GM12878 (cell line): Measurements from ENCODE around the gene TMCO6. TPM values are rescaled to one million over a fixed set of nuclear protein-coding genes. Genes with fewer than 3 reads are reported as not detected.

Source experiments
- ATAC-seq: fragments of 200-7000 bp; cut with Tn5 transposase; 3 replicates; pipeline ENCODE4 v1.9.1; 2020; ENCODE audit warnings: mild to moderate bottlenecking, moderate library complexity
- BruUV-seq: library from RNA; stranded (reverse); fragments of 400-500 nt; replicated peaks from 2 replicates; lab custom pipeline; 2021; lab: Mats Ljungman, UMichigan
- CTCF ChIA-PET: fragments of 300-600 bp; sonication (Branson Sonifier 250); formaldehyde crosslinking; extraction: SDS; loops from one replicate; lab custom pipeline; 2021; ENCODE audit warnings: inconsistent platforms; lab: Yijun Ruan, JAX
- POLR2A ChIA-PET: fragments of 350-600 bp; formaldehyde crosslinking; extraction: SDS; loops from one replicate; lab custom pipeline; 2021; ENCODE audit warnings: inconsistent platforms; lab: Charles Lee
- RAD21 ChIA-PET: fragments of 300-600 bp; sonication (Branson Sonifier 250); formaldehyde crosslinking; loops from one replicate; lab custom pipeline; 2023; ENCODE audit warnings: antibody characterized with exemption; ENCODE audit not compliant: unreplicated experiment; lab: Charles Lee
- SMC1A ChIA-PET: fragments of 300-600 bp; sonication (Branson Sonifier 250); formaldehyde crosslinking; loops from one replicate; lab custom pipeline; 2023; ENCODE audit not compliant: unreplicated experiment, uncharacterized antibody; lab: Charles Lee
- DNase-seq: peaks from one replicate; pipeline ENCODE4 v3.0.0-alpha.2; 2011; ENCODE audit warnings: low read depth, low spot score
- FAIRE-seq: peaks from 3 replicates; lab custom pipeline; 2011; peaks lifted over from hg19 to GRCh38; lab: Jason Lieb, UNC
- H2AFZ ChIP-seq: 2 replicates; pipeline ENCODE4 v1.6.0; 2011; ENCODE audit warnings: low read depth, low read length, control low read depth; ENCODE audit not compliant: control insufficient read depth
- H3K27ac ChIP-seq: 2 replicates; pipeline ENCODE4 v1.5.1; 2011; ENCODE audit warnings: control low read depth; ENCODE audit not compliant: control insufficient read depth, insufficient read depth
- H3K27me3 ChIP-seq, 2 experiments: replicated peaks in 1 of 2; 2 replicates each; pipeline versions ENCODE4 v1.6.0 to v1.6.1; 2011; ENCODE audit warnings: low read length in 1 of 2; ENCODE audit not compliant: control insufficient read depth in 2 of 2, insufficient read depth in 2 of 2
- H3K36me3 ChIP-seq, 2 experiments: 2 replicates each; pipeline ENCODE4 v1.5.1; 2011; ENCODE audit warnings: low read length in 1 of 2; ENCODE audit not compliant: control insufficient read depth in 2 of 2, insufficient read depth in 2 of 2
- H3K4me1 ChIP-seq: 2 replicates; pipeline ENCODE4 v1.6.1; 2011; ENCODE audit warnings: mild to moderate bottlenecking, low read length, moderate library complexity, mixed read lengths; ENCODE audit not compliant: control insufficient read depth, insufficient read depth
- H3K4me2 ChIP-seq: 2 replicates; pipeline ENCODE4 v1.6.0; 2011; ENCODE audit warnings: control low read depth; ENCODE audit not compliant: control insufficient read depth, insufficient read depth
- H3K4me3 ChIP-seq: fragments of 200-600 bp; sonication (generic); 2 replicates; pipeline ENCODE4 v1.5.1; 2016
- H3K79me2 ChIP-seq: 2 replicates; pipeline ENCODE4 v1.6.0; 2011; ENCODE audit warnings: low read length; ENCODE audit not compliant: control insufficient read depth, insufficient read depth
- H3K9ac ChIP-seq: 2 replicates; pipeline ENCODE4 v1.8.0; 2011; ENCODE audit warnings: low read length, control low read depth, mixed read lengths; ENCODE audit not compliant: control insufficient read depth, insufficient read depth
- H3K9me3 ChIP-seq: replicated peaks from 3 replicates; pipeline ENCODE4 v1.5.1; 2011; ENCODE audit warnings: mild to moderate bottlenecking, low read length; ENCODE audit not compliant: control insufficient read depth, insufficient read depth
- H4K20me1 ChIP-seq: 2 replicates; pipeline ENCODE4 v1.6.0; 2011; ENCODE audit not compliant: control insufficient read depth, insufficient read depth
- CBX5 ChIP-seq: sonication (generic); IDR thresholded peaks from 2 replicates; pipeline ENCODE4 v1.6.1; 2016; ENCODE audit warnings: low read depth, moderate library complexity, mild to moderate bottlenecking, inconsistent platforms
- GABPA ChIP-seq: IDR thresholded peaks from 2 replicates; pipeline ENCODE4 v1.6.1; 2014; ENCODE audit warnings: antibody characterized with exemption, low read depth, mild to moderate bottlenecking, inconsistent platforms
- GATAD2B ChIP-seq: fragments of 450-650 bp; conservative IDR thresholded peaks from 2 replicates; pipeline ENCODE4 v1.6.1; 2017; ENCODE audit warnings: low read depth, mild to moderate bottlenecking, moderate library complexity
- IKZF1 ChIP-seq: fragments of 450-650 bp; conservative IDR thresholded peaks from 2 replicates; pipeline ENCODE4 v1.6.1; 2017; ENCODE audit warnings: antibody characterized with exemption, mild to moderate bottlenecking
- MTA3 ChIP-seq: IDR thresholded peaks from 2 replicates; pipeline ENCODE4 v1.6.1; 2012; ENCODE audit warnings: low read length, inconsistent platforms, borderline replicate concordance
- PAX8 ChIP-seq: fragments of 450-650 bp; IDR thresholded peaks from 2 replicates; pipeline ENCODE4 v1.6.1; 2017; ENCODE audit warnings: mild to moderate bottlenecking, moderate library complexity
- PML ChIP-seq: IDR thresholded peaks from 2 replicates; pipeline ENCODE4 v1.6.1; 2012; ENCODE audit warnings: low read length, inconsistent platforms
- RCOR1 ChIP-seq: conservative IDR thresholded peaks from 2 replicates; pipeline ENCODE4 v1.6.1; 2012; ENCODE audit warnings: low read depth, low read length, improper control_type of control experiment
- SMARCA5 ChIP-seq: fragments of 450-650 bp; IDR thresholded peaks from 2 replicates; pipeline ENCODE4 v1.6.1; 2017; ENCODE audit warnings: mild to moderate bottlenecking
- TAF1 ChIP-seq: IDR thresholded peaks from 2 replicates; pipeline ENCODE4 v1.6.1; 2011; ENCODE audit warnings: mild to moderate bottlenecking, low read depth, low read length, borderline replicate concordance
- YBX1 ChIP-seq: fragments of 450-650 bp; IDR thresholded peaks from 2 replicates; pipeline ENCODE4 v1.6.1; 2016; ENCODE audit warnings: antibody characterized with exemption
- WGBS: methylation state at CpG from one replicate; pipeline ENCODE4 v1.1.6; 2016; ENCODE audit warnings: low lambda C conversion rate; ENCODE audit not compliant: insufficient replicate concordance, insufficient coverage; ENCODE audit errors: missing lambda C conversion rate; 5-methylcytosine and 5-hydroxymethylcytosine counted together
- in situ Hi-C: fragments of 300-500 bp; cut with MboI; formaldehyde crosslinking; loops from 9 replicates; pipeline ENCODE4 v1.14.3; 2018; ENCODE audit warnings: mixed read lengths
- intact Hi-C: fragments of 100-400 bp; cut with micrococcal nuclease; formaldehyde crosslinking; loops from one replicate; pipeline ENCODE4 v1.14.2; 2022; ENCODE audit not compliant: unreplicated experiment
- polyA plus RNA-seq, 11 experiments: library from polyadenylated mRNA; depleted of rRNA in 4 of 11; unstranded in 6 of 11; stranded (reverse) in 5 of 11; fragments of >200 nt; fragmentation: Nextera tagmentation in 4 of 11; fragmentation: Illumina TruSeq in 1 of 11; extraction: Ambion mirVana in 4 of 11; extraction: Trizol in 1 of 11; gene quantifications; 1 replicate in 1 of 11; 2 replicates in 10 of 11; pipeline versions ENCODE4 v1.2.1 to v1.2.3, GENCODE V29; 2011 to 2016; ENCODE audit warnings: inconsistent platforms in 2 of 11, missing spikeins in 2 of 11, low read depth in 1 of 11
- total RNA-seq, 4 experiments: library from RNA; depleted of rRNA in 3 of 4; stranded (reverse); fragments of >200 nt in 3 of 4; fragmentation: Illumina TruSeq in 1 of 4; extraction: Trizol in 1 of 4; gene quantifications; 2 replicates each; pipeline versions ENCODE4 v1.2.1 to v1.2.3, GENCODE V29; 2013 to 2021
- TF ChIP-seq, protein P1 (sequence below): IDR thresholded peaks from 2 replicates; pipeline ENCODE4 v1.6.1; 2011; ENCODE audit warnings: mild to moderate bottlenecking, low read depth, low read length, moderate library complexity; ENCODE audit not compliant: insufficient replicate concordance
- TF ChIP-seq, protein P2 (sequence below): fragments of 450-650 bp; IDR thresholded peaks from 2 replicates; pipeline ENCODE4 v1.6.1; 2017; ENCODE audit warnings: mild to moderate bottlenecking, moderate library complexity
- TF ChIP-seq, protein P3 (sequence below): fragments of 450-650 bp; IDR thresholded peaks from 2 replicates; pipeline ENCODE4 v1.6.1; 2017; ENCODE audit warnings: low read depth, mild to moderate bottlenecking, moderate library complexity
- TF ChIP-seq, protein P4 (sequence below): fragments of 450-650 bp; formaldehyde crosslinking; IDR thresholded peaks from 2 replicates; pipeline ENCODE4 v1.4.0; 2022; ENCODE audit warnings: mild to moderate bottlenecking, moderate library complexity

Gene TMCO6
- total and polyA plus RNA-seq, 10 of the 15 experiments (the other 5 are each of a cell fraction or from before 2014, with no cell fraction given), result 4.1 to 21.6 (median 11.7) TPM

DNA sequence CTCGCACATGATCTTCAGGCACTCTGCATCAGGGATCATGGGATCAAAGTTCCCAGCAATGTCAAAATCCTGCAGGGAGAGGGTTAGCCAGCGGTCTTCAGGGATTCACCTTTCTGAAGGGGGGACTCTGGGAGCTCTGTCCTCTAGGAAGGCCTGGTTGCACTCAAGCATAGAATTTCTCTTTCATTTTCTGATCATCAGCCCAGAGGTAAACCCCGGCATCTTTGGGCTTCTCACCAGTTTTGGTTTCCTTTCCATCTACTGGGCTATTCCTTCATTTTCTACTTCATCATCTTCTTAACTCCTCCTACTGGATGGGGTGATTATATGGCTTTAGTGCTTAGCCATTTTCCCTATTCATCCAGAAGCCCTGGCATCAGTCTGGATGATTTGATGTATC is 38.7 kb downstream of the TMCO6 start:
- Histone ChIP-seq H3K27me3 (no peaks in the 10 kb centered on the region), H2AFZ (no peak overlapping the region), H3K4me2 (no peak overlapping the region), H3K9ac (no peak overlapping the region), H4K20me1 (no peaks in the 10 kb centered on the region; the same call in 1 of the 2 replicates), H3K4me1 (no peaks in the 10 kb centered on the region), H3K79me2 (no peaks in the 10 kb centered on the region), H3K9me3 (no peaks in the 10 kb centered on the region), H3K4me3 (no peak overlapping the region), H3K27ac (no peak overlapping the region; the same call in 1 of the 2 replicates), H3K36me3 (peaks cover 29 to 33% of the 10 kb centered on the region in 2 experiments)
- DNase-seq (no peak), FAIRE-seq (peak; percentile 49), ATAC-seq (peak; percentile 78)
- RAD21 ChIA-PET, result no interaction called here
- WGBS, result 69% methylated on average over 3 of the region's 3 CpGs
- intact Hi-C loops, result no loop called here
- SMC1A ChIA-PET, result interaction anchor here (2.0 kb wide), 1 partner anchor 13 kb away, joined by 9 read pairs; the partner anchor contains the start of genes HARS1 and HARS2
- no TSS peak for BruUV-seq
- in situ Hi-C loops, result no loop called here
- POLR2A ChIA-PET, result interaction anchor here (1.2 kb wide), 1 partner anchor 14 kb away, joined by 3 read pairs; no protein-coding TSS in a partner anchor
- CTCF ChIA-PET, result interaction anchor here (1.2 kb wide), 1 partner anchor 13 kb away, joined by 3 read pairs; the partner anchor contains the start of genes HARS1 and HARS2
- TF ChIP-seq, protein P1, sequence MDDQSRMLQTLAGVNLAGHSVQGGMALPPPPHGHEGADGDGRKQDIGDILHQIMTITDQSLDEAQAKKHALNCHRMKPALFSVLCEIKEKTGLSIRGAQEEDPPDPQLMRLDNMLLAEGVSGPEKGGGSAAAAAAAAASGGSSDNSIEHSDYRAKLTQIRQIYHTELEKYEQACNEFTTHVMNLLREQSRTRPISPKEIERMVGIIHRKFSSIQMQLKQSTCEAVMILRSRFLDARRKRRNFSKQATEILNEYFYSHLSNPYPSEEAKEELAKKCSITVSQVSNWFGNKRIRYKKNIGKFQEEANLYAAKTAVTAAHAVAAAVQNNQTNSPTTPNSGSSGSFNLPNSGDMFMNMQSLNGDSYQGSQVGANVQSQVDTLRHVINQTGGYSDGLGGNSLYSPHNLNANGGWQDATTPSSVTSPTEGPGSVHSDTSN, result no peak
- TF ChIP-seq, protein P2, sequence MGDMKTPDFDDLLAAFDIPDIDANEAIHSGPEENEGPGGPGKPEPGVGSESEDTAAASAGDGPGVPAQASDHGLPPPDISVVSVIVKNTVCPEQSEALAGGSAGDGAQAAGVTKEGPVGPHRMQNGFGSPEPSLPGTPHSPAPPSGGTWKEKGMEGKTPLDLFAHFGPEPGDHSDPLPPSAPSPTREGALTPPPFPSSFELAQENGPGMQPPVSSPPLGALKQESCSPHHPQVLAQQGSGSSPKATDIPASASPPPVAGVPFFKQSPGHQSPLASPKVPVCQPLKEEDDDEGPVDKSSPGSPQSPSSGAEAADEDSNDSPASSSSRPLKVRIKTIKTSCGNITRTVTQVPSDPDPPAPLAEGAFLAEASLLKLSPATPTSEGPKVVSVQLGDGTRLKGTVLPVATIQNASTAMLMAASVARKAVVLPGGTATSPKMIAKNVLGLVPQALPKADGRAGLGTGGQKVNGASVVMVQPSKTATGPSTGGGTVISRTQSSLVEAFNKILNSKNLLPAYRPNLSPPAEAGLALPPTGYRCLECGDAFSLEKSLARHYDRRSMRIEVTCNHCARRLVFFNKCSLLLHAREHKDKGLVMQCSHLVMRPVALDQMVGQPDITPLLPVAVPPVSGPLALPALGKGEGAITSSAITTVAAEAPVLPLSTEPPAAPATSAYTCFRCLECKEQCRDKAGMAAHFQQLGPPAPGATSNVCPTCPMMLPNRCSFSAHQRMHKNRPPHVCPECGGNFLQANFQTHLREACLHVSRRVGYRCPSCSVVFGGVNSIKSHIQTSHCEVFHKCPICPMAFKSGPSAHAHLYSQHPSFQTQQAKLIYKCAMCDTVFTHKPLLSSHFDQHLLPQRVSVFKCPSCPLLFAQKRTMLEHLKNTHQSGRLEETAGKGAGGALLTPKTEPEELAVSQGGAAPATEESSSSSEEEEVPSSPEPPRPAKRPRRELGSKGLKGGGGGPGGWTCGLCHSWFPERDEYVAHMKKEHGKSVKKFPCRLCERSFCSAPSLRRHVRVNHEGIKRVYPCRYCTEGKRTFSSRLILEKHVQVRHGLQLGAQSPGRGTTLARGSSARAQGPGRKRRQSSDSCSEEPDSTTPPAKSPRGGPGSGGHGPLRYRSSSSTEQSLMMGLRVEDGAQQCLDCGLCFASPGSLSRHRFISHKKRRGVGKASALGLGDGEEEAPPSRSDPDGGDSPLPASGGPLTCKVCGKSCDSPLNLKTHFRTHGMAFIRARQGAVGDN, result no peak
- no peak for TF ChIP-seq IKZF1
- no peak for TF ChIP-seq GATAD2B
- TF ChIP-seq CBX5, result no peak
- TF ChIP-seq MTA3, result no peak
- no peak for TF ChIP-seq PML
- TF ChIP-seq, protein P3, sequence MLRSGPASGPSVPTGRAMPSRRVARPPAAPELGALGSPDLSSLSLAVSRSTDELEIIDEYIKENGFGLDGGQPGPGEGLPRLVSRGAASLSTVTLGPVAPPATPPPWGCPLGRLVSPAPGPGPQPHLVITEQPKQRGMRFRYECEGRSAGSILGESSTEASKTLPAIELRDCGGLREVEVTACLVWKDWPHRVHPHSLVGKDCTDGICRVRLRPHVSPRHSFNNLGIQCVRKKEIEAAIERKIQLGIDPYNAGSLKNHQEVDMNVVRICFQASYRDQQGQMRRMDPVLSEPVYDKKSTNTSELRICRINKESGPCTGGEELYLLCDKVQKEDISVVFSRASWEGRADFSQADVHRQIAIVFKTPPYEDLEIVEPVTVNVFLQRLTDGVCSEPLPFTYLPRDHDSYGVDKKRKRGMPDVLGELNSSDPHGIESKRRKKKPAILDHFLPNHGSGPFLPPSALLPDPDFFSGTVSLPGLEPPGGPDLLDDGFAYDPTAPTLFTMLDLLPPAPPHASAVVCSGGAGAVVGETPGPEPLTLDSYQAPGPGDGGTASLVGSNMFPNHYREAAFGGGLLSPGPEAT, result no peak
- no peak for TF ChIP-seq RCOR1
- TF ChIP-seq PAX8, result no peak
- no peak for TF ChIP-seq TAF1
- TF ChIP-seq GABPA, result no peak
- TF ChIP-seq, protein P4, sequence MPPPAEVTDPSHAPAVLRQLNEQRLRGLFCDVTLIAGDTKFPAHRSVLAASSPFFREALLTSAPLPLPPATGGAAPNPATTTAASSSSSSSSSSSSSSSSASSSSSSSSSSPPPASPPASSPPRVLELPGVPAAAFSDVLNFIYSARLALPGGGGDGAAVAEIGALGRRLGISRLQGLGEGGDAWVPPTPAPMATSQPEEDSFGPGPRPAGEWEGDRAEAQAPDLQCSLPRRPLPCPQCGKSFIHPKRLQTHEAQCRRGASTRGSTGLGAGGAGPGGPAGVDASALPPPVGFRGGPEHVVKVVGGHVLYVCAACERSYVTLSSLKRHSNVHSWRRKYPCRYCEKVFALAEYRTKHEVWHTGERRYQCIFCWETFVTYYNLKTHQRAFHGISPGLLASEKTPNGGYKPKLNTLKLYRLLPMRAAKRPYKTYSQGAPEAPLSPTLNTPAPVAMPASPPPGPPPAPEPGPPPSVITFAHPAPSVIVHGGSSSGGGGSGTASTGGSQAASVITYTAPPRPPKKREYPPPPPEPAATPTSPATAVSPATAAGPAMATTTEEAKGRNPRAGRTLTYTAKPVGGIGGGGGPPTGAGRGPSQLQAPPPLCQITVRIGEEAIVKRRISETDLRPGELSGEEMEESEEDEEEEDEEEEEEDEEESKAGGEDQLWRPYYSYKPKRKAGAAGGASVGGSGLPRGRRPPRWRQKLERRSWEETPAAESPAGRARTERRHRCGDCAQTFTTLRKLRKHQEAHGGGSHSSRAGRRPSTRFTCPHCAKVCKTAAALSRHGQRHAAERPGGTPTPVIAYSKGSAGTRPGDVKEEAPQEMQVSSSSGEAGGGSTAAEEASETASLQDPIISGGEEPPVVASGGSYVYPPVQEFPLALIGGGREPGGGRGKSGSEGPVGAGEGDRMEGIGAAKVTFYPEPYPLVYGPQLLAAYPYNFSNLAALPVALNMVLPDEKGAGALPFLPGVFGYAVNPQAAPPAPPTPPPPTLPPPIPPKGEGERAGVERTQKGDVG (CRISPR knock-in tag), result no peak
- TF ChIP-seq SMARCA5, result no peak
- no peak for TF ChIP-seq YBX1
